MM.1S (cell line): ENCODE measurements around the gene INO80D.
"Not testable (repeated sequence)": the region's sequence is repeated elsewhere in the genome, so short reads cannot be mapped to it uniquely, and the experiment has no call there.

Source experiments
- DNase-seq: peaks from one replicate; pipeline ENCODE4 v3.0.0-alpha.2; 2015
- H2AFZ ChIP-seq: fragments of 300-600 bp; sonication (generic); 2 replicates; pipeline ENCODE4 v1.6.0; 2016; ENCODE audit warnings: antibody characterized with exemption, low read length
- H3F3A ChIP-seq: fragments of 300-600 bp; sonication (generic); 2 replicates; pipeline ENCODE4 v1.6.1; 2016; ENCODE audit warnings: mild to moderate bottlenecking, antibody characterized with exemption, low read length, moderate library complexity, mixed read lengths; ENCODE audit not compliant: insufficient read depth
- H3K27ac ChIP-seq: fragments of 300-600 bp; sonication (generic); 2 replicates; pipeline ENCODE4 v1.5.1; 2016; ENCODE audit warnings: mild to moderate bottlenecking, low read length
- H3K27me3 ChIP-seq: fragments of 300-600 bp; sonication (generic); replicated peaks from 2 replicates; pipeline ENCODE4 v1.6.0; 2016; ENCODE audit warnings: low read length; ENCODE audit not compliant: insufficient read depth
- H3K36me3 ChIP-seq: fragments of 300-600 bp; sonication (generic); replicated peaks from 2 replicates; pipeline ENCODE4 v1.6.1; 2016; ENCODE audit warnings: mild to moderate bottlenecking, low read length, mixed read lengths; ENCODE audit not compliant: insufficient read depth
- H3K4me1 ChIP-seq: fragments of 300-600 bp; sonication (generic); 2 replicates; pipeline ENCODE4 v1.6.1; 2016; ENCODE audit warnings: low read length, mixed read lengths
- H3K4me2 ChIP-seq: fragments of 300-600 bp; sonication (generic); 2 replicates; pipeline ENCODE4 v1.6.0; 2016; ENCODE audit warnings: low read depth, low read length
- H3K4me3 ChIP-seq: fragments of 300-600 bp; sonication (generic); 2 replicates; pipeline ENCODE4 v1.5.1; 2016; ENCODE audit warnings: low read length, mixed read lengths
- H3K79me2 ChIP-seq: fragments of 300-600 bp; sonication (generic); 2 replicates; pipeline ENCODE4 v1.6.1; 2016; ENCODE audit warnings: mixed run types, low read length, mixed read lengths
- H3K9ac ChIP-seq: fragments of 300-600 bp; sonication (generic); 2 replicates; pipeline ENCODE4 v1.6.1; 2016; ENCODE audit warnings: low read length, mixed read lengths
- H3K9me2 ChIP-seq: fragments of 300-600 bp; sonication (generic); replicated peaks from 2 replicates; pipeline ENCODE4 v1.6.1; 2016; ENCODE audit warnings: mild to moderate bottlenecking, low read length, mixed read lengths; ENCODE audit not compliant: insufficient read depth
- H3K9me3 ChIP-seq: fragments of 300-600 bp; sonication (generic); replicated peaks from 2 replicates; pipeline ENCODE4 v1.6.1; 2016; ENCODE audit warnings: mild to moderate bottlenecking, low read length, mixed read lengths; ENCODE audit not compliant: insufficient read depth
- H4K20me1 ChIP-seq: fragments of 300-600 bp; sonication (generic); 2 replicates; pipeline ENCODE4 v1.6.1; 2016; ENCODE audit warnings: mild to moderate bottlenecking, low read length, moderate library complexity, mixed read lengths; ENCODE audit not compliant: insufficient read depth
- EZH2 ChIP-seq: fragments of 300-600 bp; sonication (generic); optimal IDR thresholded peaks from 2 replicates; pipeline ENCODE3; 2017; ENCODE audit warnings: low read depth, mild to moderate bottlenecking, antibody characterized with exemption, low read length, mixed read lengths
- EZH2phosphoT487 ChIP-seq: fragments of 300-600 bp; sonication (generic); IDR thresholded peaks from 2 replicates; pipeline ENCODE4 v1.6.1; 2018; ENCODE audit warnings: antibody characterized with exemption, low read length
- TF ChIP-seq, protein P1 (sequence below): fragments of 300-600 bp; sonication (generic); IDR thresholded peaks from 2 replicates; pipeline ENCODE4 v1.5.1; 2016; ENCODE audit warnings: antibody characterized with exemption, low read length, mixed read lengths

The INO80D gene

GRCh38 chr2:205984381-205984780, 101.6 kb downstream of the INO80D start:
- DNase-seq: peak; percentile 92
- H3K9ac ChIP-seq: peak overlapping the region; percentile 50; the same call in 1 of the 2 replicates
- peaks cover 4% of the 10 kb centered on the region; the same call in 1 of the 2 replicates for H3K4me1 ChIP-seq
- H3F3A ChIP-seq: peaks cover 17% of the 10 kb centered on the region
- H2AFZ ChIP-seq: peak overlapping the region; percentile 17
- H3K9me2 ChIP-seq: no peaks in the 10 kb centered on the region
- TF ChIP-seq EZH2phosphoT487 (no peak), EZH2 (no peak)
- TF ChIP-seq, protein P1, sequence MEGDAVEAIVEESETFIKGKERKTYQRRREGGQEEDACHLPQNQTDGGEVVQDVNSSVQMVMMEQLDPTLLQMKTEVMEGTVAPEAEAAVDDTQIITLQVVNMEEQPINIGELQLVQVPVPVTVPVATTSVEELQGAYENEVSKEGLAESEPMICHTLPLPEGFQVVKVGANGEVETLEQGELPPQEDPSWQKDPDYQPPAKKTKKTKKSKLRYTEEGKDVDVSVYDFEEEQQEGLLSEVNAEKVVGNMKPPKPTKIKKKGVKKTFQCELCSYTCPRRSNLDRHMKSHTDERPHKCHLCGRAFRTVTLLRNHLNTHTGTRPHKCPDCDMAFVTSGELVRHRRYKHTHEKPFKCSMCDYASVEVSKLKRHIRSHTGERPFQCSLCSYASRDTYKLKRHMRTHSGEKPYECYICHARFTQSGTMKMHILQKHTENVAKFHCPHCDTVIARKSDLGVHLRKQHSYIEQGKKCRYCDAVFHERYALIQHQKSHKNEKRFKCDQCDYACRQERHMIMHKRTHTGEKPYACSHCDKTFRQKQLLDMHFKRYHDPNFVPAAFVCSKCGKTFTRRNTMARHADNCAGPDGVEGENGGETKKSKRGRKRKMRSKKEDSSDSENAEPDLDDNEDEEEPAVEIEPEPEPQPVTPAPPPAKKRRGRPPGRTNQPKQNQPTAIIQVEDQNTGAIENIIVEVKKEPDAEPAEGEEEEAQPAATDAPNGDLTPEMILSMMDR: no peak
- no peaks in the 10 kb centered on the region for H3K9me3 ChIP-seq
- H3K79me2 ChIP-seq: no peaks in the 10 kb centered on the region
- H3K27ac ChIP-seq: peak overlapping the region; percentile 67; the same call in 1 of the 2 replicates
- H3K36me3 ChIP-seq: no peaks in the 10 kb centered on the region
- no peaks in the 10 kb centered on the region for H3K27me3 ChIP-seq
- no peaks in the 10 kb centered on the region for H4K20me1 ChIP-seq
- peak overlapping the region; percentile 50 for H3K4me3 ChIP-seq
- H3K4me2 ChIP-seq: peak overlapping the region; percentile 42

- Histone ChIP-seq H3K9me3 (no peaks in the 10 kb centered on the region), H3K79me2 (no peaks in the 10 kb centered on the region), H2AFZ (no peak overlapping the region), H3K4me2 (no peak overlapping the region), H3K9ac (no peak overlapping the region), H3K27ac (no peak overlapping the region), H3K4me1 (peaks cover 4% of the 10 kb centered on the region; the same call in 1 of the 2 replicates), H4K20me1 (no peaks in the 10 kb centered on the region), H3K4me3 (no peak overlapping the region), H3F3A (peaks cover 17% of the 10 kb centered on the region), H3K36me3 (no peaks in the 10 kb centered on the region), H3K27me3 (no peaks in the 10 kb centered on the region), H3K9me2 (no peaks in the 10 kb centered on the region)
- no peak for TF ChIP-seq EZH2
- TF ChIP-seq, protein P1: no peak
- no peak for TF ChIP-seq EZH2phosphoT487
- DNase-seq: no peak
These were observed 103.1 kb downstream of the INO80D start for GRCh38 chr2:205982776-205983327.

- H3K4me1 ChIP-seq, H3K27me3 ChIP-seq, H3K4me2 ChIP-seq, H4K20me1 ChIP-seq, H3K36me3 ChIP-seq, H3K79me2 ChIP-seq, DNase-seq, H3K9ac ChIP-seq, H3K9me2 ChIP-seq, H2AFZ ChIP-seq, H3K4me3 ChIP-seq, H3F3A ChIP-seq, H3K9me3 ChIP-seq, H3K27ac ChIP-seq: not testable (repeated sequence)
These were observed 107.2 kb downstream of the INO80D start for GRCh38 chr2:205978728-205979127.

DNA sequence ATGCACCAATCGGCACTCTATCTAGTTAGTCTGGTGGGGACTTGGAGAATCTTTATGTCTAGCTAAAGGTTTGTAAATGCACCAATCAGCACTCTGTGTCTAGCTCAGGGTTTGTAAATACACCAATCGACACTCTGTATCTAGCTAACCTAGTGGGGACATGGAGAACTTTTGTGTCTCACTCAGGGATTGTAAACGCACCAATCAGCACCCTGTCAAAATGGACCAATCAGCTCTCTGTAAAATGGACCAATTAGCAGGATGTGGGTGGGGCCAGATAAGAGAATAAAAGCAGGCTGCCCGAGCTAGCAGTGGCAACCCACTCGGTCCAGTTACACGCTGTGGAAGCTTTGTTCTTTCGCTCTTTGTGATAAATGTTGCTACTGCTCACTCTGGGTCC, 108.3 kb downstream of the INO80D start:
- H3K9me2 ChIP-seq, H3F3A ChIP-seq, H4K20me1 ChIP-seq, H3K9me3 ChIP-seq, H3K27me3 ChIP-seq, H3K4me2 ChIP-seq, H3K27ac ChIP-seq, H3K79me2 ChIP-seq, H3K9ac ChIP-seq, H3K4me3 ChIP-seq, H3K36me3 ChIP-seq, H2AFZ ChIP-seq, DNase-seq, H3K4me1 ChIP-seq: not testable (repeated sequence)

DNA sequence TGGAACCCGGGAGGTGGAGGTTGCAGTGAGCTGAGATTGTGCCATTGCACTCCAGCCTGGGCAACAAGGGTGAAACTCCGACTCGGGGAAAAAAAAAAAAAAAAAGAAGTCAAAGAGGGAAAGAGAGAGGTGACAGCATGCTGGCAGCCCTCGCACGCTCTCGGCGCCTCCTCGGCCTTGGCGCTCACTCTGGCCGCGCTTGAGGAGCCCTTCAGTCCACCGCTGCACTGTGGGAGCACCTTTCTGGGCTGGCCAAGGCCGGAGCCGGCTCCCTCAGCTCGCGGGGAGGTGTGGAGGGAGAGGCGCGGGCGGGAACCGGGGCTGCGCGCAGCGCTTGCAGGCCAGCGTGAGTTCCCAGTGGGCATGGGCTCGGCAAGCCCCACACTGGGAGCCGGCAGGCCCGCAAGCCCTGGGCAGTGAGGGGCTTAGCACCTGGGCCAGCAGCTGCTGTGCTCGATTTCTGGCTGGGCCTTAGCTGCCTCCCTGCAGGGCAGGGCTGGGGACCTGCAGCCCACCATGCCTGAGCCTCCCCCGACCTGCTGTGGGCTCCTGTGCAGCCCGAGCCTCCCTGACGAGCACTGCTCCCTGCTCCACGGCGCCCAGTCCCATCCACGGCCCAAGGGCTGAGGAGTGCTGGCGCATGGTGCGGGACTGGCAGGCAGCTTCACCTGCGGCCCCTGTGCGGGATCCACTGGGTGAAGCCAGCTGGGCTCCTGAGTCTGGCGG, 108.9 kb downstream of the INO80D start:
- H3K27me3 ChIP-seq, H3K36me3 ChIP-seq, DNase-seq, H2AFZ ChIP-seq, H3K9ac ChIP-seq, H3K4me1 ChIP-seq, H3K4me2 ChIP-seq, H3F3A ChIP-seq, H3K9me2 ChIP-seq, H3K27ac ChIP-seq, H3K79me2 ChIP-seq, H3K4me3 ChIP-seq, H4K20me1 ChIP-seq, H3K9me3 ChIP-seq: not testable (repeated sequence)
